NCI-H510A treated with DMSO at 0.1 percent for 48 hours (cell line): Measurements from ENCODE around the gene GPR179.
"Not testable (repeated sequence)": the region's sequence is repeated elsewhere in the genome, so short reads cannot be mapped to it uniquely, and the experiment has no call there.

Experiments
- DNase-seq: peaks from one replicate; lab custom pipeline; 2025; lab: John Stamatoyannopoulos, UW

Gene GPR179

GRCh38 chr17:38324141-38324697 lies 19.5 kb downstream of the GPR179 start:
- DNase-seq = no peak

- no peak for DNase-seq
Observed at GRCh38 chr17:38322897-38323296, 20.9 kb downstream of the GPR179 start.

GRCh38 chr17:38322156-38322779 lies 21.5 kb downstream of the GPR179 start:
- peak; percentile 65 for DNase-seq

GRCh38 chr17:38320482-38320881 lies 23.3 kb downstream of the GPR179 start:
- DNase-seq = no peak

- no peak for DNase-seq
Observed at GRCh38 chr17:38317081-38317480, 26.7 kb downstream of the GPR179 start.

- DNase-seq = no peak
Observed at GRCh38 chr17:38315497-38315896, 28.3 kb downstream of the GPR179 start.

GRCh38 chr17:38296834-38297517 lies 46.8 kb downstream of the GPR179 start, which contains the start of gene MRPL45:
MRPL45 (plus strand) TSS chr17:38297168; CDS start chr17:38297184, 16 bp downstream.
- peak; percentile 98 for DNase-seq

- DNase-seq = not testable (repeated sequence)
Observed at GRCh38 chr17:38295602-38296365, 48.0 kb downstream of the GPR179 start.

GRCh38 chr17:38289760-38290159 lies 54.0 kb downstream of the GPR179 start:
- not testable (repeated sequence) for DNase-seq

GRCh38 chr17:38288217-38288827 lies 55.4 kb downstream of the GPR179 start:
- DNase-seq = peak; percentile 37

GRCh38 chr17:38286501-38287091 lies 57.2 kb downstream of the GPR179 start:
- DNase-seq = not testable (repeated sequence)

GRCh38 chr17:38285994-38286393 lies 57.8 kb downstream of the GPR179 start:
- DNase-seq = not testable (repeated sequence)
